ENCODE results near the gene TTF1. TPM values are rescaled to one million over a fixed set of nuclear protein-coding genes. Genes with fewer than 3 reads are reported as not detected.
A peak's percentile ranks its signal among the peaks of the same experiment; 100 is the strongest.

TTF1 gene
- total RNA-seq, 1 donor from 2014 or later: 6.9 TPM

DNA sequence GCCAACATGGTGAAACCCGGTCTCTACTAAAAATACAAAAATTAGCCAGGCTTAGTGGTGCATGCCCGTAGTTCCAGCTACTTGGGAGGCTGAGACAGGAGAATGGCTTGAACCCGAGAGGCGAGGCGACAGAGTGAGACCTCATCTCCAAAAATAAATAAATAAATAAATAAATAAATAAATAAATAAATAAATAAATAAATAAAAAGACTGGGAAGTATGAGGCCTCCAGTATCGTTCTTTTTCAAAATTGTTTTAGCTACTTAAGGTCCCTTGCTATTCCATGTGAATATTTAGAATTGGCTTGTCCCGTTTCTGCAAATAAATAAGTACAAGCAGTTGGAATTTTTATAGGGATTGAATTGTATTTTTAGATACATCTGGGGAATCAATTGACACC is 48.9 kb downstream of the TTF1 start:
- no peak for ATAC-seq

DNA sequence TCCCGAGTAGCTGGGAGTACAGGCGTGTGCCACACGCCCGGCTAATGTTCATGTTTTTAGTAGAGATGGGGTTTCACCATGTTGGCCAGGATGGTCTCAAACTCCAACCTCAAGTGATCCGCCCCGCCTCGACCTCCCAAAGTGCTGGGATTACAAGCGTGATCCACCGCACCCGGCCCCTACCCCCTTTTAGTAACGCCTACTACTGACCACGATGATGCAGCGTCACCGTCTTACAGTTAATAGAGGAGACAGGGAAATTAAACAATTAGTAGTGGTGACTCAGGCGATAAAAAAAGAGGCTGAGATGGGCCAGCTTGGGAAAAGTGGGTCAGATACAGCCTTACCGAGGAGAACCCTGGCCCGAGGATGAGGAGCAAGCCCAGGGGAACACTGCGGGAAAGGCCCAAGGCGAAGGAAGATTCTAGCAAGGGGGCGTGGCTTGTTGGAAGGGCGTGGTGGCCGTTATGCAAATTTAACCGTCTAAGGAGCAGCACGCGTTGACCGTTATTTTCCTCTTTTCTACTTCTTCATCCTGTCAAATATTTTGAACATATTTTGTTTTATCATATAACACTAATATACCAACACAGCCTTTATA is 50.2 kb downstream of the TTF1 start:
- ATAC-seq: no peak

DNA sequence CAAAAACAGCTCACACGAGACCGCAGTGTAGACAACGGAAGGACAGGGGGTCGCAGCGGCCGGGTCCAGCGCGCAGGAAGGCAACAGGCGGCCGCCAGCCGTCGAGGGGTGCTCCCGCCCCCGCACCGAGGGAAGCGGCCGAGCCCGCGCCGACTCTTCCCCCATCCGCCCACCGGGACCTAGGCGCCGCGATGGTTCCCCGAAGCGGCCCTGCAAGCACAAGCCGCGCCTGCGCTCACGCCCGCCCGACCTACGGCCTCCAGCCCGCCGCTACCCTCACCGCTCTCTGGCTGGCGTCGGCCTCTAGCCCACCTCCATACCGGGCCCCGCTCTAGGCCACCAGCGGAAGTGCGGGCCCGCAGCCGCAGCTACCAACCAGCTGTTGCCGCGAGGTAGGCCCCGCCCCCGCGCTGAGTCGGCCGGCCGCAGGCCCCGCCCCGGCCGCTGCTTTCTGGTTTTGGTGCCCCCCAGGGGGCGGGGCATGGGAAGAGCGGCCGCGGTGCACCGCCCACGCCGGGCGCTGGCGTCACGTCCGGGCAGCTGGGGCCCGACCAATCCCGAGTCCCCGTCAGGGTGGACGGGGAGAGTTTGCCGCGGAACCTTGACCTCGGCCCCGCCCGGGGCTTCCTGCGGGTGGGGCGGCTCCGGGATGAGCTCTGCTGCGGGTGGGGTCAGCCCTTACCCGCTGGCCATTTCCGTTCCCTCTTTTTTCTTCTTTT is 51.8 kb downstream of the TTF1 start, which contains the start of gene SETX:
SETX (minus strand) TSS at position 350 of the 719 bp plus-strand sequence. CDS start 5,558 bp downstream, outside the sequence.
- peak; percentile 99 for ATAC-seq

DNA sequence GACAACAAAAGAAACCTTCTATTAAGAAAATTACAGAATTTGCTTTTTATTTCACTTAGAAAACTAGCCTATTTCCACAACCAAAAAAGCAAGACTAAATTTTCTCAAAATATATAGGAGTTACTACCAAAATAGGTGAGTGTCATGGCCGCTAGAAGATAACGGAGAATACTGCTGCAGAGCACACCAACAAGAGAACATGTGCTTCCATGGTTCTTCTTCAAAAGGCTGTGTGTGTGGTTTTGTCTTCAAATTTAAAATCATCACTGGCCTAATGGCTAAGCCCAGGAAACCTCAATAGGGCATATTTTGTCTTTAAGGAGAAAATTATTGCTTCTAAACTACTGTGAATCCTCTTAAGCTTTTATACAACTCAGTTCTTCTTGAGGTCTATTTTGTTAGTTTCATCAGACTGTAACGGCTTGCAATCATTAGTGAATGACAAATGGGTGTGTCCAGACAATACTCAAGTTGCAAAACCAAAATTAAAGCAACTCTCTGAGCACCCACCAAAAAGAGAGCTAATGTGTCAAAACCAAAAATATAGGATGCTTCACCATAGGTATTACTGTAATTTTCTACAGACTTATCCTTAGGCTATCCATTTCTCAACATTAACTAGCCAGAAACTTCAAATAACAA is 55.1 kb downstream of the TTF1 start:
- no peak for ATAC-seq

DNA sequence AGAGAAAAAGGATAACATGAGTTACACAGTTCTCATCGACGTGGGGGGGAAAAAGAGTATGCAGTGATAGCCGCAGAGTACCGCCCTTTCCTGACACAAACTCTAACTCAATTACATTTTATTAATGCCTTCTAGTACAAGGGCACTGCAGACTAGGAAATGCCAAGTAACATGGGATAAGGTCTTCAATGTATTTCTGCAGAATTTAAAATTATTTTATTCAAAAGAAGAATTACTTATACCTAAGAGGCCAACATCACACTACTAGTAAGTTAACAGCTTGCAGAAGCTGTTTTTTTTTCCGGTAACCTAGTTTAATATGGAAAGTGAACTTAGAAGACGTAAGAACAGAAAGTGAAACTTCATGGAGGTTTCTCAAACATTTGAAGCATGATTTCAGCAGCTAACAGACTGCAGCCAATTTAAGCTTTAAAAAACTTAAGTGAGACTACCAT is 55.8 kb downstream of the TTF1 start:
- no peak for ATAC-seq

DNA sequence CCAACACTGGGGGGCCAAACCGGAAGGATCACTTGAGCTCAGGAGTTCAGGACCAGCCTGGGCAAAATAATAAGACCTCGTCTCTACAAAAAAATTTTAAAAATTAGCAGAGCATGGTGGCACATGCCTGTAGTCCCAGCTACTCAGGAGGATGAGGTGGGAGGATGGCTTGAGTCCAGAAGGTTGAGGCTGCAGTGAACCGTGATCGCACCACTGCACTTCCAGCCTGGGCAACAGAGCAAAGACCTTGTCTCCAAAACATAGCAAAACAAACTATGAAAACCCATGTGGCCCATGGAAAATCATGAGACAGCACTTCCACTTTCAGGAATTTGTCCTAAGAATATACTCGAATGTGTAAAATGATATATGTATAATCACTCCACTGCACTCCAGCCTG is 58.0 kb downstream of the TTF1 start:
- ATAC-seq: no peak

DNA sequence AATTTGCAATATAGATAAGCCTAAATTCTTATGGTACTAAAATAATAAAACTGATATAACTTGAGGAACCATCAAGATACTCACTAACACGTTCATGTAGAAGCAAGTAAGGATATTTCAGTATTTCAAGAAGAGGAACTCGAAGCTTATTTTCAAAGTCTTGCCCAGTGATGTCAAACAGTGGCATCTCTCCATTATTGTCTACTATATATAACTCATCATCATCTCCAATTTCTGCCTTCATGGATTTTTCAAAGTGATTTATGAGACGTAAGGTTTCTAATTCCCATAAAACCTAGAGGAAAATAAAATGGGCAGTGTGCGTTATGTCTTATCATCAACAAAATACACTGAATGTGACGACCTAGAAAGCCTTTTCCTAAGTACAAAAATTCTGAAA is 60.5 kb downstream of the TTF1 start:
- no peak for ATAC-seq

DNA sequence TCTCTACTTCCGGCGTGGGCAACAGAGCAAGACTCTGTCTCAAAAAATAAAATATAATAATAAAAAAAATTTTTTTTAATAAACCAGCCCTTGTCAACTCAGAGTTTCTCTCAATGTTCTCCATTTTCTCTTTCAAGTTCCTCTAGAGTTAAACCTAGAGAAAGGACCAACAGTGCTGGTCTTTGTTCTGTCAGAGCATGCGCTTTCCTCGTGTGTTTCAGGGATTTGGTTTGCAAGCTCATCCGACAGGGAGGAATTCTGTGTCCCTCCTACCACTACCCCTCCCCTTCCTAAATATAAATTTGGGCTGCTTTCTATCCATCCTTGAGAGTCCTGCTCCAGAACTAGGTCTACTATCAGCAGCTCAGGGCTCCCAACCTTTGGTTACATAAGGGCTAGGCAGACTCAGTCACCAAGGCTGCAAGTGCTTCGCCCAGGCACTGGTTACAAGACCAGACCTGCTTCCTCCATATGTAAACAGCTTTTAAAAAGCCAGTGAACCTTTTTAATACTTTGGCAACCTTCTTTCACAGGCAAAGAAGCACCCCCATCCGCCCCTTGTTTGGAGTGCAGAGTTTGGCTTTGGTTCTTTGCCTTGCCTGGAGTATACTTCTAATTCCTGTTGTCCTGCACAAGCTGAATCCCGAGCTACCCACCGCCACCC is 65.3 kb downstream of the TTF1 start:
- peak; percentile 75 for ATAC-seq

DNA sequence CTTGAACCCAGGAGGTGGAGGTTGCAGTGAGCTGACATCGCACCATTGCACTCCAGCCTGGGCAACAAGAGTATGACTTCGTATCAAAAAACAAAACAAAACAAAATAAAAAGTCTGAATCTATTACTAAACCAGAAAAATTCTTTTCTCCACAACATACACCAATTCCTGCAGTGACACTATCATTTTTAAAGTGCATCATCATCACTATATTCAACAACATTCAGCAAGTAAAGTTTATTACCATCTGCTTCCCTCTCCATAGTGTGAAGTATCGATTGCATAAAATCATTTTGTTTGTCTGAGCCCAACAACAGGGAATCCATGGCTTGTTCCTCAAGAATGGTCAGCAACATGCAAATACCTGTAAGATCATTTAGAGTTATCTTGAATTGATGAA is 72.3 kb downstream of the TTF1 start:
- no peak for ATAC-seq

DNA sequence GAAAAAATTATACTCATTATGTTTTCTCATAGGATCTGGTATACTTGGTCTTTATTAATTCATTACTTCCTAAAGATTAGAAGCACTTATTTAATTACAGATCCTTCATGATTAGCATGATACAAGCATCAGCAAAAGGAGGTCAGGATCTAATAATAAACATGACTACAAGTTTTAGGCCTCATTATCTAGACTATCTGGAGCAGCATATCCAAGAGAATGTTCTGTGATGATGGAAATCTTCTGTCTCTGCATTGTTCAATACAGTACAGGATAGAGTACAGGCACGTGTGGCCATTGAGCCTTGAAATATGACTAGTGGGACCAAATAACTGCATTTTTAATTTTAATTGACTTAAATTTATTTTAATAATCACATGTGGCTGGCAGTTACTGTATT is 73.1 kb downstream of the TTF1 start:
- no peak for ATAC-seq

DNA sequence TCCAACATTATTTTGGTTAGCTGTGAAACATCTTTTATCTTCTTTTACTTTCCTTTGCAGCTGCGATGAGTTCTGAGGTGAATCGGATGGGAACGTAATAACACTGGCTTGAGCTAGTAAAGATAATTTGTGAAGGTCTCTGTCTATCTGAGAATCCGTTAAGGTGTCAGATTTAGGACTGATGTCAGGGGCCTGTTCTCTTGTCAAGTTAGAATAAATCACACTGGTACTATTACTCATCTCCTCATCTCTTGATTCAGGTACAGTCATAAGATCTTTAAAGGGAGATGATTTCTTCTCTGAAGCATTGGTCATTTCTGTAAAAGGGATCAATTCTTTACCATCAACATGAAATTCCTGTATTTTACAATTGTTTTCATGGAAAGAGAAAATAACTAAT is 78.1 kb downstream of the TTF1 start:
- ATAC-seq: no peak

DNA sequence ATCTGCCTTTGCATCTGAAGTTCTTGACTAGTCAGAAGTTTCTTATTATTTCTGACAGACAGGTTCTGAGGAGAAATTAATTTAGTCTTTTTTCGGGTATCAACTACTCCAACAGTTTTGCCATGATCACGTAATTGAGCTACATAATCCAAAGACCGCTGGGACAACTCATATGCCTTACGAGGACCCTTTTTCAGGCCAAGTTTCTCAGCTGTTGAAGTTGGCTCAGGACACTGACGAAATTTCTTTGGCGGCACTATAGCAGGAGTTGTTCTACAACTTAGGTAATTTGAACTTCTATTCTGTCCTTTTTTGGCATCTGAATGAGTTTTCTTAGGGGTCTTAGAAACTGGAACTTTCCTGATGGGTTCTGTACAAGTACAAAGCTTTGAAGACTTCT is 79.1 kb downstream of the TTF1 start:
- no peak for ATAC-seq

Other genes starting within 250 kb of the TTF1 start
- gene NTNG2, start 244.8 kb downstream of the TTF1 start, total RNA-seq: 0.24 TPM
- 19.1 TPM for gene SETX, start 51.9 kb downstream of the TTF1 start, total RNA-seq
- gene CFAP77, start 3.4 kb upstream of the TTF1 start, total RNA-seq: not detected
- gene BARHL1, start 175.8 kb upstream of the TTF1 start, total RNA-seq: not detected

Data from esophagus mucosa (tissue), 1 donor.